HG03354 (cell line): ENCODE data around the gene LRSAM1.

ENCODE experiments used
- ATAC-seq: cut with Tn5 transposase; IDR thresholded peaks from one replicate; pipeline ENCODE4 v1.9.1; 2021; ENCODE audit warnings: mild to moderate bottlenecking; ENCODE audit not compliant: unreplicated experiment, poor library complexity, severe bottlenecking

The LRSAM1 gene

DNA sequence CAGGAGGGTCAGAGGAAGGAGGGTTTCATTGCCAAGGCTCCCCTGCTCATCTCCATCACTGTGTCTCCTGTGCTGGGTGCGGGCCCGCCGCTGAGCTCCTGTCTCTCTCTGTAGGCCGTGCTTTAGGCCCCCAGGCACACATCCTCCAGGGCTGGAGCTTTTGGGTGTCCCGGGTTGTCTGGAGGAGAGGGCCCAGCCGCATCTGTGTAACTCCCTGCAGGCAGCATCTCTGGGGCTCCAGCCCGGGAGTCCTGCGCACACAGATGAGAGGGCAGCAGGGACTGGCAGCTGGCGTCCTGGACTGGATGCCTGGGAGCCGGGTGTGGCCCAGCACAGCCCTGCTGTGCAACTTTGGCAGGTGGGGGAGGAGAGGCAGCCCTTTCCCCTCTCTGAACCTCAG is 40.2 kb downstream of the LRSAM1 start:
- ATAC-seq: no peak

DNA sequence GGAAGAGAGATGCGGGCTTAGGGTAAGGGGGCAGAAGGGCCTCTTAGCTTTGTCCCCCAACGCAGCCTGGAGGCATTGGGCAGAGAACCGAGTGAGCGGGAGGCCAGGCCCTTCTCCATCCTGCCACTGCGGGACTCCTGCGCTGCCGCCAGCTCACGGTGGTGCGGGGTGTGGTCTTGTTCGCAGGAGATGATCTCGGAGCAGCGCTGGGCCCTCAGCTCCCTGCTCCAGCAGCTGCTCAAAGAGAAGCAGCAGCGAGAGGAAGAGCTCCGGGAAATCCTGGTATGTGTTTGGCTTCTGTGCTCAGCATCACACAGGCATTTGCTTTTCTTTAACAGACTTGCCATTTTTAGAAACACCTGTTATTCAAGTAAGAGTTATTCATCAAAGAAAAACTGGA is 41.3 kb downstream of the LRSAM1 start:
- ATAC-seq: no peak

DNA sequence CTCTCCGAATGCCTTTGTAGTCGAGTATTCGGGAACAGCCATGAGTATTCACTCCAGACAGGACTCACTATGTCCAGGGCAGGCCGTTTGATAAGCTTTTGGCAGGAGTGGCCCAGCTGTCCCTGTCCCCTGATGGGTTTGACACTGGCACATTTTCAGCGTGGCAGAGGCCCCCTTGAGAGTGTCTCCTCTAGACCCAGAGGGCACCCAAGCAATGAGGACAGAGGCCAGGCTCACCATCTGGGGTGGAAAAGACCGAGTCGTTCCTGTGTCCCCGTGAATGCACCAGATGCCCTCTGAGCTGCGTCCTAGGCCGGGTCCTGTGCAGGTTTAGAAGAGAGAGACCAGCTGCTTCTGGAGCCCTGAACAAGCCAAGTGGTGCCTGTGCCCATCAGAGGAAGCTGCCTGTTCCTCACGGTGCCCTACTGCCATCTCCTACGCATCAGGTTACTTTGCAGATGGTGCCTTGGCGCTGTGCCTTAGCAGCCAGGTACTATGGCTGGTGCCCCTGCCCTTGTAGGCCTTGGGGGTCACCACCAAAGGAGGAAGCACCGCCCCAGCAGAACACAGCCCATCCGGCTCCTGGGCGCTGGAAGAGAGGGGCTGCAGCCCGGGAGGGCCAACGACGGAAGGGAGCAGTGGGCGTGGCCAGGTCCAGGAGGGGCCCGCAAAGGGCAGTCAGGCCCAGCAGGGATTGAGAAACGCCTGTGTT is 42.4 kb downstream of the LRSAM1 start:
- ATAC-seq: no peak

DNA sequence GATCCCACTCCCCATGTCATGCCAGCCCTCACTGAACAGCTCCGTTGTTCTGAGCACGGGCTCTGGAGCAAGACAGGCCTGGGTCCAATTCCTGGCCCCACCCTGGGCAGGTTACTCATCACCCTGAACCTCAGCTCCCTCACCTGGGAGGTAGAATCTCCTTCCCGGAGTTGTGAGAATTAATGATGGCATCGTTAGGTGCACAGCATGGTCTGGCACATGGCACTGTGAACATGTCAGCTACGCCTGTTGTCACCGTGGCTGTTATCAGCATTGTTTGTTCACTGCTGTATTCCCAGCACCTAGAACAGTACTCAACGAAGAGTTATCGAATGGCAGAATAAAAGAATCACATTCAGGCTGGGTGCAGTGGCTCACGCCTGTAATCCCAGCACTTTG is 43.0 kb downstream of the LRSAM1 start:
- ATAC-seq: no peak

DNA sequence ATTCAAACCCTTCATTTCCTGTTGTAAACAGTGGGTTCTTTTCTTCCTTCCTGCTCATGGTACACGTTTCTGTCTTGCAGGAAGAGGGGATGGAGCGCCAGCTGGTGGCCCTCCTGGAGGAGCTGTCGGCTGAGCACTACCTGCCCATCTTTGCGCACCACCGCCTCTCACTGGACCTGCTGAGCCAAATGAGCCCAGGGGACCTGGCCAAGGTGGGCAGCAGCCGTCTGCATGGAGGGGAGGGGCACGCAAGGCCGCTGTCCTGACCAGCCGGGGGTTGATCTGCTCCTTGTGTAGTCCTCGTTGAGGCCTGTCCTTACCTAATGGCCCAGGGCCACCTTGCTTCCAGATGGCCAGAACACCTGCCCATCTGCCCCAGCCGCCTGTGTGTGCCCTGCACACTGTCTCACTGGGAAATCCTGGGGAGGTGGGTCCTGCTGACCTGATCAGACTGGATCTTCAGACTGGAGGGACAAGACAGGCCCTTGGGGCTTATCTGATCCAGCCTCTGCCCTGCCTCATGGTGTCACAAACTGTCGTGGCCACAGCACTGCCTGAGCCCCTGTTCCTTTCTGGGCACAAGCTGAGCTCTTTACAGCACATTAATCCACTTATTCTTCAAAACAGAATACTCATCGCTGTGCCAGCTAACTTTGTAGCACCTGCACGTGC is 44.7 kb downstream of the LRSAM1 start:
- ATAC-seq: no peak

DNA sequence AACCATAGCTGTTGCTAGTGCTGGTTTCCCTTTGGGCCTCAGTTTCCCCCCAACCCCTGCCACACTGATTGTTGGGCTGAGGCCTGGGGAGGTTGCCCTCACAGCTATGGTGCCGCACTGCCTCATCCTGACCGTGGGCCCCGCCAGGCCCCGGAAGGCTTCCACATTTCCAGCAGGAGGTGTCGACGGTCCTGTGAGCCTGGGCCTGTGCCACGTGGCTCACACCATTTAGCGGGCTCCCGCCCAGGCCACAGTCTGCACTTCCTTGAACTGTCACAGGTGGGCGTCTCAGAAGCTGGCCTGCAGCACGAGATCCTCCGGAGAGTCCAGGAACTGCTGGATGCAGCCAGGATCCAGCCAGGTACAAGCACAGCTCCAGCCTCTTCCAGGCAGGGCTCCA is 45.7 kb downstream of the LRSAM1 start:
- ATAC-seq: no peak

DNA sequence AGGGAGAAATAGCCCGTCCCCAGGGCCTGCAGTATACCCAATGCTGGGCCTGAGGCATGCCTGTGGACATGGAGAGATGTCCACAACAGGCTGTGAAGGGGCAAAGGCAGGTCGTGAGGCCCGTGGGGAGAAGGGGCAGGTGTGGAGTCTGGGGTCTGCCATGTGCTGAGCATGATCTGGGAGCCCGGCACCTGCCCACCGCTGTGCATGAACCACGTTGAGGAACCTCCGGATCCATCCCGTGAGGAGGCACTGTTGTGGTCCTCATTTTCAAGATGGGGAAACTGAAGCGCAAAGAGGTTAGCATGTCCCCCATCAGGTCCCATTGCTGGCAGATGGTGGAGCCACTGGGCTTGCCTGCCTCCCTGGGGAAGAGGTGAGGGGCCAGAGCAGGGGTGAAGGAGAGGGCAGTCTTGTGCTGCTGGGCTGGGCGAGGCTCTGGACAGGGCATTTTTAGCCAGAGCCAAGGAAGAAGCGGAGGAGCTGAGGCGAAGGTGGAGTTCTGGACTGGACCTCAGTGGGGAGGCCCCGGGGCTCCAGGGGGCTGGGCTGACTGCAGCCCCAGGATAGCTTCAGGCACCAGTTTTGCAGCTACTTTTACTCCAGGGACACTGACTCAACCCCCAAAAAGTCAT is 46.5 kb downstream of the LRSAM1 start:
- no peak for ATAC-seq

DNA sequence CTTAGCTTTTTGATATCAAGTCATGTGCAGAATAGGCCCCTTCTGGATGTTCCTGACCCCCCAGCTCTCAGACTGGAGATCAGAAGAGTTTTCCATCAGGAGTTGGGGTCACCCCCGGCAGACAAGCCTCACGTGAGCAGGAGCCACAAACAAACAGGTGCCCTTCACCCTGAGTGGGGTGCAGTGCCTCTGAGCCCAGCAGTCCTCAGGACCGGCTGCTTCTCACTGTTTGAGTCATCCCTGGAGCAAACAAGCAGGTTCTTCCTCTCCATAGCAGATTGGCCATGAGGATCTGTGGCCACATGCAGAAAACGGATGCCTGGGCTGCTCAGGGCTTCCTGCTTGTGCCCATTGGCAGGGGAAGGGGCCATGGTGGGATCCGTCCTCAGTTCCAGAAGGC is 47.0 kb downstream of the LRSAM1 start:
- ATAC-seq: no peak

DNA sequence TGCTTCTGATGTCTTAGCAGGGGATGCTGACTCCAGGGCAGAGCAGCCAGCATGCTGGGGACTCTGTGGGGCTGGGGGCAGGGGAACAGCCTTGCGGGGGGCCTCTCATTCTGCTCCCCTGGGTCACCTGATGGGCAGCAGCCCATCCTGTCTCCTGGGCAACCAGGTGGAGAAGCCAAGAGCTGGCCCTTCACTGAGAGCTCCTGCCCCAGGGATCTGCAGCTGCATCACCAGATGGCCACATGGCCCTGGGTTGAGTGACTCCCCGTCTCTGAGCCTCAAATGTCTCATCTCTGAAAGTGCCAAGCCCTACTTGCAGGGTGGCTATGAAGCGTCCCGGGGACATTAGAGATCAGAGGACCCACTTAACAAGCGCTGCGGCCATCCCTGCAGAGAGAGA is 49.1 kb downstream of the LRSAM1 start:
- no peak for ATAC-seq

DNA sequence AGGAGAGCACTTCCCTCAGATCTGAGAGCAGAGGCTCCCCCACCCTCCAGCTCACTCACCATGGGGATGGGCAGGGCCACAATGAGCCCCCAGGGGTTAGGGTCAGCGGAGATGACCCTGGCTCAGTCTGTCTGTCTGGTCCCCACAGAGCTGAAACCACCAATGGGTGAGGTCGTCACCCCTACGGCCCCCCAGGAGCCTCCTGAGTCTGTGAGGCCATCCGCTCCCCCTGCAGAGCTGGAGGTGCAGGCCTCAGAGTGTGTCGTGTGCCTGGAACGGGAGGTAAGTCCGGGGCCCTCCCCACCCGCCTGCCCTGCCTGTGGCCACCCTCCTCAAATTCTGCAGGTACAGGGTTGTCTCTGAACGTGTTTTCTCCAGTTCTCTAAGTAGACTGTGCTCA is 49.6 kb downstream of the LRSAM1 start:
- no peak for ATAC-seq

DNA sequence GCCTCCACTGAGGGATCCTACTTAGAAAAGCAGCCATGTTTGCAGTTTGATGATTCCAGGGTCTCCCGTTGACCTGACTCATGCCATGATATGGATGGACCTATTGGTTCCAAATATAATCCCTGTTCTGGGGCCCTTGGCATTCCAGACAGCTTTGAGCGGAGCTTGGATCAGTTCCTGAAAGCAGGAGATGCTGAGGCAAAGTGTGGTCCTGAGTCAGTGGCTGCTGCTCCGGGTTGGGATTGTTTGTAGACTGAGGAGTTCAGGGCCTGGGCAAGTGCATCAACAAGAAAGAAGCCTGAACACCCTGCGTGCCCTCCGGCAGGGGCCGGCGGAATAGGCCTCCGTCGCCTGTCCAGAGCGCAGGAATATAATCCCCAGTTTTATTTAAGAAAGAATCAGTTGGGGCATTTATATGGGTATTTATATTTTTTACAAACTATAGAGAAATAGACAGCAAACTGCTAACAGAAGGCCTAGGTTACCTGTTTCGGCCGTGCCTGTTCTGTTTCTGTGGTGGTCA is 50.6 kb downstream of the LRSAM1 start:
- ATAC-seq: no peak

DNA sequence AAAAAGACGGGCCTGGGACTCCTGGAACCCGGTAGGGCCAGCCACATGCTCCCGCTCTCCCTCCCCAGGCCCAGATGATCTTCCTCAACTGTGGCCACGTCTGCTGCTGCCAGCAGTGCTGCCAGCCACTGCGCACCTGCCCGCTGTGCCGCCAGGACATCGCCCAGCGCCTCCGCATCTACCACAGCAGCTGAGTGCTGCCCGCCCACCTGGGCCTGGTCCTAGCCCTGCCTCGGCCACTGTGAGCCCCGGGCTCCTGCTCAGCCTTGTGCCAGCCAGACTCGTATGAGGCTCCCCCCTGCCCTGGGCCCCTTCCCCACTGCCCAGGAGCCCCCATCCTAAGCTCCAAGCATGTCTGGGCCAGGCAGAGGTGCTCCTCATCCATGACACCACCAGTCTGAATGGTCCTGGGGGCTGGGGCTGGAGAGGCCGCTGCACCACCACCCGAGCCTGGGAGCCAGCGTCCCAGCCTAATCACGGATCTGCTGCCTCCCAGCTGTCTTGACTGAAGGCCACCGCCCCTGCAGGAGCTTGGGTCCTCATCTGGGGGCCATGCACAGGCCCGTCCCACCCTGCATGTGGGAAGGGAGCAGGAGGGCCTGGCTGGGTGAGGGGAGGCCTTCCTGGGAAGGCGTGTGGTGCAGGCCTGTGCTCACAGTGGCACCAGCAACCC is 51.5 kb downstream of the LRSAM1 start:
- no peak for ATAC-seq

DNA sequence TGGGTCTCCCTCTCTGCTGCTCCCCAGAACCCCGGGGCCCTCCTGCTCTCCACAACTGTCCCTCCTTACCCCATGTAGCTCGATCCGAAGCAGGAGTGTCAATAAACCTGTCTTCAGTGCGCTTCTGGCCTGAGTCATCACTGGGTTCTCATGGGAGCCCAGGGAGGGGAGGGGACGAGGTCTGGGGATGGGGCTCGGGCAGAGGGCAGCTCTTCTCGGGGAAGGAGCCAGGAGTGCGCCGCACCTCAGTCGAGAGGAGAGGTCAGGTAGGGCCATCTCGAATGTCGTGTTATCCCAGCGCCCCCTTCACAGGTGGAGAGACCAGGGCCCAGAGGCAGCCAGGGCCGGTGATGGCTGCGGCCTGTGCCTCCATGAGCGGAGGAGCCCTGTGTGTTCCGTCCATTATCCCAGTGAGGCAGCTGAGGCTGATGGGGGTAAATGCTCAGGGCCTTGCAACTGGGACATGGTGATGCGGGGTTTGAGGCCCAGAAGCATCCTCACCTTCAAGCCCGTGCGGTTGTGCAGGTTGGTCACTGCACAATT is 52.1 kb downstream of the LRSAM1 start:
- no peak for ATAC-seq

DNA sequence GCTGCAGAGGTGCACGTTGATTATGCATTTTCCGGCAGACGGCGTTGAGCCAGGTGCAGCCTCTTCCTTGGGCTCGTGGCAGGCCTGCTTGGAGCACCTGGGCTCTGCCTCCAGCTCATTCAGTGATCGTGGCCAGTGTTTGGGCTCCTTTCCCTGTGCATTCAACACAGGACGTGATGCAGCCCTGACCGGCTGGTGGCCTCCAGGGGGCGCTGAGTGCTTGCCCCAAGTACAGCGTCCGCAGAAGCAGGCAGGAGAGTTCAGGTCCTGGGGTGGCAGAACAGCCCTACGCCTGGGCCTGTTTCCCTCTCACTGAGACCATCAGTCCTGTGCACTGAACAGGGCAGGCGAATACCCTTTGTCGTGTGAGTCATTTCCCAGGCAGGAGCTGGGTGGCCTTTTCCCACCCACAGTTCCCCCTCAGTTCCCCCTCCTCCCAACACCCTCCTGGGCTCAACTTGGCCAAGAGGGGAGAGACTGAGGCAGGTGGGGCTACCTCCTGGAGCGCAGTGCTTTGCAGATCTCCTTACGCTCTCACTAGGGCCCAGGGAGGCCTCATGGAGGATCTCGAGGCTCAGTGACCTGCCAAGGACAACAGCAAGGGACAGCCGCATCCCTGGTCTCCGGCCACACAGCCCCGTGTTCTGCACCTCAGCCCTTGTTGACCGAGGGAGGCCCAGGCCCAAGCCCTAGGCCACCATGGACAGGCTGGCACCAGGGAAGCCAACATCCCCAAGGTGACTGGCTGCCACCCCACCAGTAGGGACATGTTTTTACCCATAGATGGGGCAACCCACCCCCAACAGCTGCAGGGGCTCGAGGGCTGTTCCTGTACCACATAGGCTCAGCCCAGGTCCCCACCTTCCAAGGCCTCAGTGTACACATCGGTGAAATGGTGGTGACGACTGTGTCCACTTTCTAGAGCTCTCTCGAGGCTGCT is 52.9 kb downstream of the LRSAM1 start:
- ATAC-seq: no peak

DNA sequence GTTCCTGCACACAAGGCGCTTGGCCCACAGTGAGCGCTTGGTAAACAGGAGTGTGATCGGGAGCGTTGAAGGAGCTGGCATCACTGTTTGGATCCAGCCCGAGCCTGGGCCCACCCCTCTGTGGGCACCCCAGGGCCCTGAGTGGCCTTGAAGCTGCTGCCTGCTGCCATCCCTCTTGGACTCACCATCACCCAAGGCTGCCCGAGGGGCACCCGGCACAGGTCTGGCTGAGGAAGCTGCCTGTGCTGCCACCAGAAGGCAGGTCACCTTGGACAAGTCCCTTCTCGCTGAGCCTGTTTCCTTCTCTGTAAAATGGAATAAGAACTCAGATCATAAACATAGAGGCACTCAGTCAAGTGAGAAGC is 53.6 kb downstream of the LRSAM1 start:
- ATAC-seq: no peak

DNA sequence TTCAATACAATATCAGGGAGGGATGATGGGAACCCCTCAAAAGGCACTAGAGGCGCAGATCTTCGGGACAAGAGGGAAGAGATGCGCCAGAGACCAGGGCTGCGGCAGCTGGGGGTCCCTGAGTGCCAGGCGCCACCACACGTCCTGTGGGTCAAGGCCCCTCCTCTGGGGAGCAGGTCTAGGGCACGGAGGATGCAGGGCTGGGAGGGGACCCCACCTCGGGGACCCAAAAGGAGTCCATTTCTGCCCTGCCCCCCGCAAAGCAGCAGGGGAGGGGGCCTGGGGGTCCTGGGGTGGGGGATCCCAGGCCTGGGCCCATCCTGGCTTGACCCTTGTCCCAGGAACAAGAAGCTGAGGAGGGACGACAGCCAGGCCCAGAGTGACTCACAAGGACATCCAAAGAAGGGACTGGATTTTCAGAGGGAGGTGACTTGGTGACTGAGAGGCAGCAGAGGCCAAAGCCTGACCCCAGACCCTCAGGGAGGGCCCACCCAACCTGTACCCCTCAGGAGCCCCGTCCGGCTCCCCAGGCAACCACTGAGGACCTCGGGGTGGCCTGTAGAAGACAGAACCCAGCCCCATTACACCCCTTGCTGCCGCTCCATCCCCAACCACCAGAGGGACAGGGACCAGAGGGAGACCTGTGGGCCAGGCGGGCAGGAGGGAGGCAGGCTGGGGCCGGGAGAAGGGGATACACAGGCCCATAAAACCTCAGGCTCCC is 54.2 kb downstream of the LRSAM1 start:
- ATAC-seq: no peak

DNA sequence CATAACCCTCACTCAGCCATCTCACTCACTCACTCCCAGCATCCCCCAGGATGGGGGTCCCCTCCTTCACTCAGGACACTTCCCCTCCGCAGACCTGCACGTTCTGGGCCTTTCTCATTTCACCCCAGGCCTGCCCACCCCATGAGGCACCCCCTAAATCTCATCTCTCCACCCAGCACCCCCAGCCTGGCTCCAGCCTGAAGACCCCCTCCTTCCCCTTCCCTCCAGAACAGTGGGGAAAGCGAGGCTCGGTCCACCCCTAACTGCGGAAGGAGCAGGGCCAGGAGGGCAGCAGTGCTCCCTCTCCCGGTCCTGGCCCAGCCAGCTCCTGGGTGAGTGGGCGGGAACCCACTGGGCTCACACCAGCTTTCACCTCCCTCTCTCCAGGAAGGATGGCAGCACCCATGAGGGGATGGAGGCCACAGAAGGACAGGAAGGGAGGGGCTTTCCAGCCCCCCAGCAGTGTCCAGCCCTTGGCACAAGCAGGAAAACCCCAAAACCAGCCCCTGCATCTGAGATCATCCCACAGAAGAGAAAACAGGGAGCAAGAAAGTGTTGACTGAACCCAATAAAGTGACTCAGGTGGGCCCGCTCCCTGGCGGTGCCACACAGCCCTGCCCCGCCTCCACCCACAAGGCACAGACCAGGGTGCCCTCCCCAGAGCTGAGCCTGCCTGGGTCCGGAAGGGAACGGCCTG is 55.0 kb downstream of the LRSAM1 start:
- no peak for ATAC-seq
